Measurements from ENCODE around the gene KRTAP10-7. TPM values are rescaled to one million over a fixed set of nuclear protein-coding genes. Genes with fewer than 3 reads are reported as not detected.
"Not testable (repeated sequence)": the region's sequence is repeated elsewhere in the genome, so short reads cannot be mapped to it uniquely, and the experiment has no call there.

The KRTAP10-7 gene
- total and polyA plus RNA-seq, 10 donors, result not detected

- 78 to 84% (median 80%) methylated on average over 16 to 22 of the region's 22 CpGs for WGBS, 5 donors
- peak; percentile 41 for DNase-seq
- intact Hi-C loops (cut with DNase I; ENCODE audit: low total_unique reads), result no loop called here
- no peaks in the 10 kb centered on the region for H3K36me3 ChIP-seq
- H3K27me3 ChIP-seq (replicated peaks in 1 of 7), result peaks cover 0 to 15% (median 0%) of the 10 kb centered on the region in 7 donors
- TF ChIP-seq POLR2AphosphoS5 (IDR thresholded peaks at IDR 0.05), result no peak
- TF ChIP-seq POLR2A (IDR thresholded peaks at IDR 0.05), result no peak
- TF ChIP-seq CTCF (IDR thresholded peaks at IDR 0.05 in 8 of 11, conservative IDR thresholded peaks at IDR 0.05 in 3 of 11), result no peak
- H3K9me3 ChIP-seq, result peaks cover 3 to 54% (median 38%) of the 10 kb centered on the region in 8 donors
- H3K4me3 ChIP-seq, result no peak overlapping the region
- H3K4me1 ChIP-seq, result peaks cover 0 to 9% (median 4%) of the 10 kb centered on the region in 6 donors
- H3K27ac ChIP-seq, result no peak overlapping the region
Observed at GRCh38 chr21:44579056-44579832, 21.2 kb upstream of the KRTAP10-7 start.

- TF ChIP-seq CTCF (IDR thresholded peaks at IDR 0.05 in 8 of 11, conservative IDR thresholded peaks at IDR 0.05 in 3 of 11), result no peak
- no peak for TF ChIP-seq POLR2A (IDR thresholded peaks at IDR 0.05)
- TF ChIP-seq POLR2AphosphoS5 (IDR thresholded peaks at IDR 0.05), result no peak
- Histone ChIP-seq H3K9me3 (peaks cover 3 to 54% (median 38%) of the 10 kb centered on the region in 8 donors), H3K36me3 (no peaks in the 10 kb centered on the region), H3K4me1 (peaks cover 0 to 4% (median under 1%) of the 10 kb centered on the region in 6 donors), H3K4me3 (no peak overlapping the region), H3K27ac (no peak overlapping the region), H3K27me3 (replicated peaks in 1 of 7) (peaks cover 0 to 14% (median 0%) of the 10 kb centered on the region in 7 donors)
- WGBS, 5 donors, result 68 to 79% (median 74%) methylated on average over 7 of the region's 7 CpGs
- DNase-seq, result peak; percentile 28
- intact Hi-C loops (cut with DNase I; ENCODE audit: low total_unique reads), result no loop called here
Observed at GRCh38 chr21:44579833-44580144, 20.6 kb upstream of the KRTAP10-7 start.

- WGBS, 5 donors, result 51 to 73% (median 64%) methylated on average over 13 to 19 of the region's 19 CpGs
- peak; percentile 57 for DNase-seq
- peaks cover 0 to 14% (median 0%) of the 10 kb centered on the region in 7 donors for H3K27me3 ChIP-seq (replicated peaks in 1 of 7)
- peak within 1 kb of the TSS in 5 of 8 donors; percentile 5 to 57 (median 46) for H3K27ac ChIP-seq
- H3K4me1 ChIP-seq; H3K36me3 ChIP-seq; H3K4me3 ChIP-seq; intact Hi-C loops (cut with DNase I; ENCODE audit: low total_unique reads): not testable (repeated sequence)
- H3K9me3 ChIP-seq, result peaks cover 3 to 54% (median 38%) of the 10 kb centered on the region in 8 donors
Observed at GRCh38 chr21:44580231-44580821, 20.1 kb upstream of the KRTAP10-7 start, which contains the start of gene KRTAP10-5. Gene KRTAP10-5 (minus strand): TSS chr21:44580604. CDS start chr21:44580578, 26 bp downstream.

- peaks cover 3 to 59% (median 38%) of the 10 kb centered on the region in 8 donors for H3K9me3 ChIP-seq
- no peak for DNase-seq
- H3K36me3 ChIP-seq, result no peaks in the 10 kb centered on the region
- H3K4me3 ChIP-seq, result no peak overlapping the region
- TF ChIP-seq POLR2A (IDR thresholded peaks at IDR 0.05) (no peak), POLR2AphosphoS5 (IDR thresholded peaks at IDR 0.05) (no peak)
- 64 to 81% (median 74%) methylated on average over 3 of the region's 3 CpGs for WGBS, 5 donors
- H3K4me1 ChIP-seq, result no peaks in the 10 kb centered on the region
- peaks cover 0 to 21% (median 0%) of the 10 kb centered on the region in 7 donors for H3K27me3 ChIP-seq (replicated peaks in 1 of 7)
- intact Hi-C loops (cut with DNase I; ENCODE audit: low total_unique reads), result no loop called here
- H3K27ac ChIP-seq, result peak overlapping the region in 5 of 8 donors; percentile 5 to 57 (median 46)
Observed at GRCh38 chr21:44581158-44581557, 19.2 kb upstream of the KRTAP10-7 start.

- H3K27me3 ChIP-seq (replicated peaks in 1 of 7), result peaks cover 0 to 25% (median 0%) of the 10 kb centered on the region in 7 donors
- DNase-seq, result peak; percentile 31
- 61 to 72% (median 66%) methylated on average over 15 of the region's 15 CpGs for WGBS, 5 donors
Observed at GRCh38 chr21:44582055-44582454, 18.3 kb upstream of the KRTAP10-7 start.

More at GRCh38 chr21:44582055-44582454, 18.3 kb upstream of the KRTAP10-7 start:
- intact Hi-C loops (cut with DNase I; ENCODE audit: low total_unique reads), result no loop called here
- Histone ChIP-seq H3K4me1 (no peaks in the 10 kb centered on the region), H3K9me3 (peaks cover 3 to 51% (median 29%) of the 10 kb centered on the region in 8 donors), H3K4me3 (no peak overlapping the region), H3K27ac (peak overlapping the region in 4 of 8 donors; percentile 26 to 57 (median 50)), H3K36me3 (no peaks in the 10 kb centered on the region)
- TF ChIP-seq POLR2A (IDR thresholded peaks at IDR 0.05) (no peak), CTCF (IDR thresholded peaks at IDR 0.05 in 8 of 11, conservative IDR thresholded peaks at IDR 0.05 in 3 of 11) (no peak), POLR2AphosphoS5 (IDR thresholded peaks at IDR 0.05) (no peak)
